Measurements from ENCODE around the gene PRPF8.

PRPF8 gene

DNA sequence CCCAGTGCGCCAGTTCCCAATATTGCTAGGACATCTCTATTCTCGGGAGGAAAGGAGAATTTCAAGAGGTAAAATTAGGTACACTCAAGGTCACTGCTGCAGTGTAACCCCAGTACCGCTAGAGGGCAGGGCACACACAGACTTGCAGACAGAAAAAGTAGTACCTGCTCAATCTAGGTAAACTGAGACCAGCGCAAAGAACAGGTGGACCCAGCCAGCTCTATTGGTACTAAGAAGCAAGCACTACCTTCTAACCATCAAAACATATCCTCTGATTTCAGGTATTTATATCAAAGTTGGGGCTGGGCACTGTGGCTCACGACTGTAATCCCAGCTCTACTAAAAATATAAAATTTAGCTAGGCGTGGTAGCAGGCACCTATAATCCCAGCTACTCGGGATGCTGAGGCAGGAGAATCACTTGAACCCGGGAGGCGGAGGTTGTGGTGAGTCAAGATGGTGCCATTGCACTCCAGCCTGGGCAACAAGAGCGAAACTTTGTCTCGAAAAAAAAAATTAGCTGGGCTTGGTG is 36.3 kb upstream of the PRPF8 start:
- Histone ChIP-seq H3K4me3 (ENCODE audit: insufficient read length, low read depth) (no peak overlapping the region), H3K4me1 (ENCODE audit: insufficient read depth, insufficient read length) (peaks cover 11% of the 10 kb centered on the region)
- no peak for DNase-seq (ENCODE audit: low read depth, low spot score)

DNA sequence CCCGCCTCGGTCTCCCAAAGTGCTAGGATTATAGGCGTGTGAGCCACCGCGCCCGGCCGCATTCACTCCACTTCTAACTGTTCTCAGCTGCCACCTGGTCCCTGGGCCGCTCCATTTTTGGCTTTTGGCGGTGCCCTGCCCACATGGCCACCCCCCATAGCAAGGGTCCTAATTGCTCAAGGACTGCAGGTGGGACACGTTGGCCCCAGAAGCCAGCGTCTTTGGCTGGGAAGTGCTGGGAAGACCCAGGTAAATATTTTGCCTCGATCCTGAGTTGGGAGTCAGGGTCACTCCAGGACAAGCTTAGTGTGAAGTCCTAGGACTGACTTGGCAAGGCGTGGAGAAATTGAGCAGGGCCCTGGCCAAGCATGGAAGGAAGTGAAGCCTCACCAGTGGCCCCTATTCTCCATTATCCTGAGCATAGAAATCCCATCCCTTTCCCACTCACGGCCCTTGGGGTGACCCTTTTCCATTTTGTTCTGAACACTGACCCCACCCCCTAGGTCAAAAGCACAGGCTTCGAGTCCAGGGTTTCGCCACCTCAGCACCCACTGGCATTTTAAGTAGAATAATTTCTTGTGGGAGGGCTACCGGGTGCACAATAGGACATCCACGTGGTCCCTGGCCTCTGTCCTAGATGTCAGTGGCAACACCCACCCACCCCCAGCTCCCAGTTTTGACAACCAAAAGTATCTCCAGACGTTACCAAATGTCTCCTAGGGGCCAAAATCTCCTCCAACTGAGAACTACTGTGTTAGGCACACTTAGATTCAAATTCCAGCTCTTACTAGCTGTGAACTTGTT is 33.9 kb upstream of the PRPF8 start:
- Histone ChIP-seq H3K4me1 (ENCODE audit: insufficient read depth, insufficient read length) (peaks cover 14% of the 10 kb centered on the region), H3K9me3 (ENCODE audit: insufficient read depth, low read length) (no peaks in the 10 kb centered on the region), H3K36me3 (ENCODE audit: insufficient read depth, insufficient read length, low read length) (peaks cover 8% of the 10 kb centered on the region), H3K9ac (ENCODE audit: insufficient read length, low read depth) (no peak overlapping the region), H3K4me3 (ENCODE audit: insufficient read length, low read depth) (no peak overlapping the region), H3K27me3 (ENCODE audit: insufficient read depth, insufficient read length) (no peaks in the 10 kb centered on the region)
- DNase-seq (ENCODE audit: low read depth, low spot score): no peak
- TF ChIP-seq YY1 (IDR thresholded peaks at IDR 0.05; ENCODE audit: insufficient read depth, insufficient read length) (no peak), SUZ12 (IDR thresholded peaks at IDR 0.05; ENCODE audit: extremely low read depth, insufficient read depth, insufficient read length) (no peak)

More for the DNA sequence above, 36.3 kb upstream of the PRPF8 start:
- Histone ChIP-seq H3K9me3 (ENCODE audit: insufficient read depth, low read length) (no peaks in the 10 kb centered on the region), H3K27me3 (ENCODE audit: insufficient read depth, insufficient read length) (no peaks in the 10 kb centered on the region), H3K36me3 (ENCODE audit: insufficient read depth, insufficient read length, low read length) (peaks cover 1% of the 10 kb centered on the region), H3K9ac (ENCODE audit: insufficient read length, low read depth) (no peak overlapping the region)
- TF ChIP-seq SUZ12 (IDR thresholded peaks at IDR 0.05; ENCODE audit: extremely low read depth, insufficient read depth, insufficient read length) (no peak), YY1 (IDR thresholded peaks at IDR 0.05; ENCODE audit: insufficient read depth, insufficient read length) (no peak), ZNF274 (IDR thresholded peaks at IDR 0.05; ENCODE audit: low read depth, low read length) (no peak)

DNA sequence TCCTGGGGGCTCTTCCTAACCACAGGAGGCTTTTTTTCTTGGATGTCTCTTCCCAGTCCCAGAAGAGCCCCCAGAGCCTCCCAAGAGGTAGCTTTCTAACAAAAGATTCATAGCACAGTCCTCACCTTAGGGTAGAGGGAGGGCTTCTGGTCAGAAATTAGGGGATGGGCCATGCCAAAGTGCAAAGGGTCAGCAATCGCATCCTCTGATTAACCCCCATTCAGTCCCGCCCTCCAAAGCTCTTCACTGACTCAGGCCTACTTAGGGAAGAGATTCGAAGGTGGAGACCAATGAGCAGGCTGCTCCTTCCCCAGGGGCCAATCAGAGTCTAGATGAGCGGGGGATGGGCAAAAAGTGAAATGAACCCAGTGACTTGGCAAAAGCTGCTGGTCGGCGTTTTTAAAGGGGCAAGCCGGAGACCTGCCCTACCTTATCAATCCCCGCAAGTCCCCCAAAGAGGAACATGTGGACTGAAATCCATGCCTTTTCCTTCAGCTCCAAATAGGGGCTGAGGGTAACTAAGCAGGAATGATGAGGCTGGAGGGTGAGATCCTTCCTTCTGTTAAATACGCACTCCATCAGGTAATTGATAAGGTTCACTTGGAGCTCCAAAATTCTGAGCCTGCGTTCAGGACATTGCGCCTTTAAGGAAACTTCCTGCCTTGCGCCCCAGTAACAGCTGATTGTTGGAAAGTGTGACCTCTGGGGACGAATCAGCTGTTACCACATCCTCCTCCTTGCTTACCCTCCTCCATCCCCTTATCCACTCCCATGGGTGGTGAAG is 32.4 kb upstream of the PRPF8 start:
- TF ChIP-seq ZNF274 (IDR thresholded peaks at IDR 0.05; ENCODE audit: low read depth, low read length) (no peak), SUZ12 (IDR thresholded peaks at IDR 0.05; ENCODE audit: extremely low read depth, insufficient read depth, insufficient read length) (no peak), YY1 (IDR thresholded peaks at IDR 0.05; ENCODE audit: insufficient read depth, insufficient read length) (no peak)
- Histone ChIP-seq H3K27me3 (ENCODE audit: insufficient read depth, insufficient read length) (no peaks in the 10 kb centered on the region), H3K9ac (ENCODE audit: insufficient read length, low read depth) (peak overlapping the region; percentile 95), H3K36me3 (ENCODE audit: insufficient read depth, insufficient read length, low read length) (peaks cover 22% of the 10 kb centered on the region), H3K9me3 (ENCODE audit: insufficient read depth, low read length) (no peaks in the 10 kb centered on the region), H3K4me1 (ENCODE audit: insufficient read depth, insufficient read length) (peaks cover 24% of the 10 kb centered on the region), H3K4me3 (ENCODE audit: insufficient read length, low read depth) (peak overlapping the region; percentile 88)
- peak; percentile 96 for DNase-seq (ENCODE audit: low read depth, low spot score)

GRCh38 chr17:1716076-1716911 is 31.6 kb upstream of the PRPF8 start:
- Histone ChIP-seq H3K4me1 (ENCODE audit: insufficient read depth, insufficient read length) (peaks cover 24% of the 10 kb centered on the region), H3K9me3 (ENCODE audit: insufficient read depth, low read length) (no peaks in the 10 kb centered on the region), H3K9ac (ENCODE audit: insufficient read length, low read depth) (peak overlapping the region; percentile 95), H3K36me3 (ENCODE audit: insufficient read depth, insufficient read length, low read length) (peaks cover 27% of the 10 kb centered on the region), H3K27me3 (ENCODE audit: insufficient read depth, insufficient read length) (no peaks in the 10 kb centered on the region), H3K4me3 (ENCODE audit: insufficient read length, low read depth) (peak overlapping the region; percentile 88)
- peak; percentile 98 for DNase-seq (ENCODE audit: low read depth, low spot score)
- no peak for TF ChIP-seq YY1 (IDR thresholded peaks at IDR 0.05; ENCODE audit: insufficient read depth, insufficient read length)
- TF ChIP-seq ZNF274 (IDR thresholded peaks at IDR 0.05; ENCODE audit: low read depth, low read length): no peak
- TF ChIP-seq SUZ12 (IDR thresholded peaks at IDR 0.05; ENCODE audit: extremely low read depth, insufficient read depth, insufficient read length): no peak

DNA sequence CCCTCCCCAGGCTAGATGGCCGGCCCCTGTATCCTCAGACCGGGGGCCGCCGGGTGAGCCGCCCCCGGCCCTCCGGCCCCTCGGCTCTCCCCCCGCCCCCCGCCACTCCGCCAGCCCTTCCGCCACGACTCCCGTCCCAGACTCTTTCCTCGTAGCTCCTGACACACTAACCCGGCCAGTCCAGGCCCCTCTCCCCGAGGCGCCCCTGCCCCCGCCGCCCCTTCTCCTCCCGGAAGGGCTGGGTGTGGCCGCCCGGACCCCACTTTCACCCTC is 31.1 kb upstream of the PRPF8 start:
- no peak for DNase-seq (ENCODE audit: low read depth, low spot score)
- TF ChIP-seq SUZ12 (IDR thresholded peaks at IDR 0.05; ENCODE audit: extremely low read depth, insufficient read depth, insufficient read length) (no peak), YY1 (IDR thresholded peaks at IDR 0.05; ENCODE audit: insufficient read depth, insufficient read length) (no peak), ZNF274 (IDR thresholded peaks at IDR 0.05; ENCODE audit: low read depth, low read length) (no peak)
- no peaks in the 10 kb centered on the region for H3K9me3 ChIP-seq (ENCODE audit: insufficient read depth, low read length)
- H3K4me3 ChIP-seq (ENCODE audit: insufficient read length, low read depth): peak overlapping the region; percentile 74
- H3K9ac ChIP-seq (ENCODE audit: insufficient read length, low read depth): peak overlapping the region; percentile 74
- peaks cover 27% of the 10 kb centered on the region for H3K36me3 ChIP-seq (ENCODE audit: insufficient read depth, insufficient read length, low read length)
- H3K27me3 ChIP-seq (ENCODE audit: insufficient read depth, insufficient read length): no peaks in the 10 kb centered on the region
- peaks cover 24% of the 10 kb centered on the region for H3K4me1 ChIP-seq (ENCODE audit: insufficient read depth, insufficient read length)

- Histone ChIP-seq H3K9me3 (ENCODE audit: insufficient read depth, low read length) (no peaks in the 10 kb centered on the region), H3K36me3 (ENCODE audit: insufficient read depth, insufficient read length, low read length) (peaks cover 27% of the 10 kb centered on the region), H3K9ac (ENCODE audit: insufficient read length, low read depth) (peak overlapping the region; percentile 72), H3K27me3 (ENCODE audit: insufficient read depth, insufficient read length) (no peaks in the 10 kb centered on the region), H3K4me1 (ENCODE audit: insufficient read depth, insufficient read length) (peaks cover 23% of the 10 kb centered on the region), H3K4me3 (ENCODE audit: insufficient read length, low read depth) (peak overlapping the region; percentile 59)
- no peak for DNase-seq (ENCODE audit: low read depth, low spot score)
- no peak for TF ChIP-seq YY1 (IDR thresholded peaks at IDR 0.05; ENCODE audit: insufficient read depth, insufficient read length)
- TF ChIP-seq SUZ12 (IDR thresholded peaks at IDR 0.05; ENCODE audit: extremely low read depth, insufficient read depth, insufficient read length): no peak
- TF ChIP-seq ZNF274 (IDR thresholded peaks at IDR 0.05; ENCODE audit: low read depth, low read length): no peak
Measured at GRCh38 chr17:1714980-1715802, 30.5 kb upstream of the PRPF8 start.

Measured in NT2/D1 (cell line).